K562 (cell line): ENCODE data around the gene ARHGAP42. TPM values are rescaled to one million over a fixed set of nuclear protein-coding genes. Genes with fewer than 3 reads are reported as not detected.

Experiments used
- ATAC-seq: fragments of 200-7000 bp; cut with Tn5 transposase; 3 replicates; pipeline ENCODE4 v1.9.1; 2020; ENCODE audit warnings: moderate library complexity
- BruUV-seq: library from RNA; stranded (reverse); fragments of 400-500 nt; replicated peaks from 2 replicates; lab custom pipeline; 2021; lab: Mats Ljungman, UMichigan
- CTCF ChIA-PET: fragments of 300-600 bp; formaldehyde crosslinking; extraction: SDS; loops from one replicate; lab custom pipeline; 2021; ENCODE audit warnings: low intra/inter-chr PET ratio; lab: Yijun Ruan, JAX
- POLR2A ChIA-PET: fragments of 300-600, 350-650 bp; sonication (Branson Sonifier 250); formaldehyde crosslinking; extraction: SDS; loops from one replicate; lab custom pipeline; 2021; ENCODE audit warnings: antibody characterized with exemption, inconsistent platforms; lab: Yijun Ruan, JAX
- DNase-seq, 4 experiments: peaks; one replicate each; pipeline versions ENCODE4 v3.0.0 to v3.0.0-alpha.2; 2011 to 2018; ENCODE audit warnings: low spot score in 3 of 4, mixed read lengths in 3 of 4; ENCODE audit errors: extremely low read depth in 1 of 4
- FAIRE-seq: peaks from 2 replicates; lab custom pipeline; 2011; peaks lifted over from hg19 to GRCh38; lab: Jason Lieb, UNC
- H2AFZ ChIP-seq: 2 replicates; pipeline ENCODE4 v1.6.0; 2011; ENCODE audit warnings: low read depth, low read length, control low read depth, inconsistent platforms
- H3K27ac ChIP-seq: fragments of 200-600 bp; 3 replicates; pipeline ENCODE4 v1.8.0; 2011; ENCODE audit warnings: low read depth, mild to moderate bottlenecking, control low read depth, inconsistent platforms, low read length, moderate library complexity, mixed read lengths; ENCODE audit errors: extremely low read depth
- H3K27me3 ChIP-seq, 2 experiments: fragments of 300-600 bp in 1 of 2; 2 replicates in 1 of 2; 3 replicates in 1 of 2; pipeline versions ENCODE4 v1.6.0 to v1.8.0; 2011; ENCODE audit warnings: inconsistent platforms in 2 of 2, low read length in 2 of 2, mild to moderate bottlenecking in 1 of 2, mixed read lengths in 1 of 2, moderate library complexity in 1 of 2; ENCODE audit not compliant: control insufficient read depth in 2 of 2, insufficient read depth in 2 of 2
- H3K36me3 ChIP-seq: fragments of 300-600 bp; 3 replicates; pipeline ENCODE4 v1.8.0; 2011; ENCODE audit warnings: mild to moderate bottlenecking, low read length, inconsistent platforms; ENCODE audit not compliant: control insufficient read depth, insufficient read depth
- H3K4me1 ChIP-seq, 2 experiments: fragments of 200-600 bp in 1 of 2; replicated peaks in 1 of 2; 2 replicates in 1 of 2; 3 replicates in 1 of 2; pipeline versions ENCODE4 v1.5.1 to v1.8.0; 2011; ENCODE audit warnings: inconsistent platforms in 2 of 2, low read length in 2 of 2, mild to moderate bottlenecking in 1 of 2, mixed read lengths in 1 of 2, moderate library complexity in 1 of 2; ENCODE audit not compliant: control insufficient read depth in 2 of 2, insufficient read depth in 2 of 2
- H3K4me2 ChIP-seq: 2 replicates; pipeline ENCODE4 v1.6.1; 2011; ENCODE audit warnings: low read length, control low read depth, inconsistent platforms, mixed read lengths; ENCODE audit not compliant: insufficient read depth
- H3K4me3 ChIP-seq: fragments of 200-600 bp; sonication (generic), shearing (Covaris generic); 2 replicates; pipeline ENCODE4 v1.5.1; 2016; ENCODE audit warnings: control low read depth, inconsistent platforms
- H3K79me2 ChIP-seq: fragments of 200-600 bp; 3 replicates; pipeline ENCODE4 v1.8.0; 2011; ENCODE audit warnings: low read length, inconsistent platforms; ENCODE audit not compliant: control insufficient read depth, insufficient read depth
- H3K9ac ChIP-seq, 2 experiments: 2 replicates each; pipeline versions ENCODE4 v1.6.0 to v1.6.1; 2011; ENCODE audit warnings: low read depth in 2 of 2, low read length in 2 of 2, control low read depth in 1 of 2, inconsistent platforms in 1 of 2, mild to moderate bottlenecking in 1 of 2, mixed read lengths in 1 of 2; ENCODE audit not compliant: insufficient read depth in 1 of 2
- H3K9me1 ChIP-seq: one replicate; pipeline ENCODE4 v1.6.0; 2011; ENCODE audit warnings: inconsistent platforms, mild to moderate bottlenecking, low read length, moderate library complexity; ENCODE audit not compliant: control insufficient read depth, insufficient read depth
- H3K9me3 ChIP-seq: replicated peaks from 2 replicates; pipeline ENCODE4 v1.5.1; 2011; ENCODE audit warnings: low read depth, low read length, inconsistent platforms; ENCODE audit not compliant: control insufficient read depth, insufficient read depth
- H4K20me1 ChIP-seq: replicated peaks from 2 replicates; pipeline ENCODE4 v1.6.1; 2011; ENCODE audit warnings: low read length, inconsistent platforms, mixed read lengths; ENCODE audit not compliant: control insufficient read depth, insufficient read depth
- EZH2 ChIP-seq: IDR thresholded peaks from 2 replicates; pipeline ENCODE4 v1.6.1; 2012; ENCODE audit warnings: low read depth, mild to moderate bottlenecking, inconsistent platforms, low read length, borderline replicate concordance
- NCOA6 ChIP-seq: fragments of 450-650 bp; IDR thresholded peaks from 2 replicates; pipeline ENCODE4 v1.6.1; 2017; ENCODE audit warnings: mild to moderate bottlenecking
- NONO ChIP-seq, 2 experiments: fragments of 200-400 bp in 1 of 2; fragments of 450-650 bp in 1 of 2; formaldehyde crosslinking in 1 of 2; IDR thresholded peaks; 2 replicates each; pipeline ENCODE4 v1.6.1; 2017; ENCODE audit warnings: low read depth in 2 of 2, mild to moderate bottlenecking in 2 of 2, moderate library complexity in 2 of 2, low read length in 1 of 2
- STAT5B ChIP-seq: fragments of 250-450 bp; sonication (Bioruptor Pico); IDR thresholded peaks from 2 replicates; pipeline ENCODE4 v1.8.0; 2021; ENCODE audit warnings: mild to moderate bottlenecking, inconsistent platforms
- SUPT5H ChIP-seq: fragments of 450-650 bp; IDR thresholded peaks from 2 replicates; pipeline ENCODE4 v1.6.1; 2016
- TBP ChIP-seq: optimal IDR thresholded peaks from 2 replicates; pipeline ENCODE3; 2011; ENCODE audit warnings: low read depth, low read length, improper control_type of control experiment
- ZNF444 ChIP-seq: fragments of 250-450 bp; sonication (Bioruptor Pico); IDR thresholded peaks from 2 replicates; pipeline ENCODE4 v1.4.0; 2020; ENCODE audit warnings: mild to moderate bottlenecking, moderate library complexity
- ZNF445 ChIP-seq: fragments of 250-450 bp; sonication (Bioruptor Pico); IDR thresholded peaks from 2 replicates; pipeline ENCODE4 v1.4.0; 2020; ENCODE audit warnings: low read depth, mild to moderate bottlenecking, moderate library complexity
- WGBS: fragments of 100-300 bp; shearing (Covaris generic); methylation state at CpG from one replicate; pipeline ENCODE4 v1.1.6; 2016; ENCODE audit warnings: low coverage, mixed read lengths; ENCODE audit not compliant: insufficient coverage; ENCODE audit errors: missing lambda C conversion rate; 5-methylcytosine and 5-hydroxymethylcytosine counted together
- in situ Hi-C: fragments of 300-500 bp; cut with MboI; formaldehyde crosslinking; loops from 4 replicates; pipeline ENCODE4 v1.15.0; 2018; ENCODE audit warnings: inconsistent platforms, mixed read lengths
- intact Hi-C: fragments of 100-400 bp; cut with micrococcal nuclease; formaldehyde crosslinking; loops from 2 replicates; pipeline ENCODE4 v1.14.2; 2022
- polyA plus RNA-seq, 8 experiments: library from polyadenylated mRNA; depleted of rRNA in 4 of 8; stranded (reverse) in 5 of 8; unstranded in 3 of 8; fragments of >200 nt; fragmentation: Nextera tagmentation in 2 of 8; fragmentation: Illumina TruSeq in 1 of 8; extraction: Ambion mirVana in 2 of 8; extraction: Trizol in 1 of 8; gene quantifications; 2 replicates each; pipeline versions ENCODE4 v1.2.1 to v1.2.3, GENCODE V29; 2011 to 2014; ENCODE audit warnings: inconsistent platforms in 1 of 8, missing spikeins in 1 of 8
- total RNA-seq, 7 experiments: library from RNA; depleted of rRNA in 6 of 7; stranded (reverse); fragments of >200 nt in 6 of 7; fragmentation: Illumina TruSeq in 2 of 7; extraction: Trizol in 2 of 7; gene quantifications; 2 replicates each; pipeline versions ENCODE4 v1.2.1 to v1.2.3, GENCODE V29; 2011 to 2021; ENCODE audit warnings: low replicate concordance in 1 of 7
- TF ChIP-seq, protein P1 (sequence below): fragments of 450-650 bp; formaldehyde crosslinking; IDR thresholded peaks from 2 replicates; pipeline ENCODE4 v1.4.0; 2020; ENCODE audit warnings: mild to moderate bottlenecking, mixed read lengths

Gene ARHGAP42
- total and polyA plus RNA-seq, 9 of the 15 experiments (the other 6 are each of a cell fraction or from before 2014, with no cell fraction given), result 0.95 to 6.1 (median 2.4) TPM

DNA sequence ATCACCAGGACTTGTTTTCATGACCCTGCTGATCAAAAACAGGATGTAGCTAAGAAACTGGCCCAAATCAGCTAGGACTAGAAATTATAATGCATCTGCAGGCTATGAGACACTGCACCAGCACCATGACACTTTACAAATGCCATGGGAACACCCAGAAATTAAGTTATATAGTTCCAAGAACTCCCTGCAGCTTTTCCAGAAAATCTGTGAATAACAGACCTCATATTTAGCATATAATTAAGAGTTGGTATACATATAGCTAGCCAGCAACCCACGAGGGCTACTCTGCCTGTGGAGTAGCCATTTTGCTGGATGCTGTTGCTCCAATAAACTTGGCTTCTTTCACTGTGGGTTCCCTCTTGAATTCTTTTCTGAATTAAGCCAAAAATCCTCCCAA lies 341.6 kb downstream of the ARHGAP42 start:
- Histone ChIP-seq H3K9me1 (no peaks in the 10 kb centered on the region), H3K27ac (no peak overlapping the region), H2AFZ (no peak overlapping the region; the same call in 1 of the 2 replicates), H3K4me3 (no peak overlapping the region), H3K4me2 (no peak overlapping the region), H3K36me3 (no peaks in the 10 kb centered on the region), H3K4me1 (no peaks in the 10 kb centered on the region), H3K27me3 (no peaks in the 10 kb centered on the region), H3K79me2 (no peaks in the 10 kb centered on the region), H4K20me1 (no peaks in the 10 kb centered on the region), H3K9me3 (no peaks in the 10 kb centered on the region), H3K9ac (no peak overlapping the region)
- CTCF ChIA-PET, result no interaction called here
- POLR2A ChIA-PET, result no interaction called here
- intact Hi-C loops (no loop called here), in situ Hi-C loops (no loop called here)
- WGBS, result 8% methylated on average over 1 of the region's 1 CpG
- DNase-seq, result no peak
- ATAC-seq, result peak; percentile 33; the same call in 1 of the 3 replicates
- FAIRE-seq, result no peak
- no TSS peak for BruUV-seq
- no peak for TF ChIP-seq SUPT5H
- TF ChIP-seq ZNF445 (CRISPR knock-in tag), result no peak
- no peak for TF ChIP-seq TBP
- no peak for TF ChIP-seq EZH2
- TF ChIP-seq NCOA6, result no peak
- TF ChIP-seq STAT5B (CRISPR knock-in tag), result no peak
- no peak for TF ChIP-seq ZNF444
- no peak for TF ChIP-seq NONO (IDR thresholded peaks at IDR 0.05; ENCODE audit: low read depth in 2 of 2, low read length in 1 of 2)
- TF ChIP-seq, protein P1, sequence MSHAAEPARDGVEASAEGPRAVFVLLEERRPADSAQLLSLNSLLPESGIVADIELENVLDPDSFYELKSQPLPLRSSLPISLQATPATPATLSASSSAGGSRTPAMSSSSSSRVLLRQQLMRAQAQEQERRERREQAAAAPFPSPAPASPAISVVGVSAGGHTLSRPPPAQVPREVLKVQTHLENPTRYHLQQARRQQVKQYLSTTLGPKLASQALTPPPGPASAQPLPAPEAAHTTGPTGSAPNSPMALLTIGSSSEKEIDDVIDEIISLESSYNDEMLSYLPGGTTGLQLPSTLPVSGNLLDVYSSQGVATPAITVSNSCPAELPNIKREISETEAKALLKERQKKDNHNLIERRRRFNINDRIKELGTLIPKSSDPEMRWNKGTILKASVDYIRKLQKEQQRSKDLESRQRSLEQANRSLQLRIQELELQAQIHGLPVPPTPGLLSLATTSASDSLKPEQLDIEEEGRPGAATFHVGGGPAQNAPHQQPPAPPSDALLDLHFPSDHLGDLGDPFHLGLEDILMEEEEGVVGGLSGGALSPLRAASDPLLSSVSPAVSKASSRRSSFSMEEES (CRISPR knock-in tag), result no peak
